Parathyroid adenoma (tissue), 2 donors: Measurements from ENCODE around the gene MXD4.
"Not testable (repeated sequence)": the region's sequence is repeated elsewhere in the genome, so short reads cannot be mapped to it uniquely, and the experiment has no call there.

Experiments used
- H2AFZ ChIP-seq: fragments of 300-600 bp; sonication (generic); one replicate; pipeline ENCODE4 v1.7.0; 2017; ENCODE audit warnings: antibody characterized with exemption, mild to moderate bottlenecking
- H3K27ac ChIP-seq: fragments of 300-600 bp; sonication (generic); one replicate; pipeline ENCODE4 v1.7.0; 2017
- H3K27me3 ChIP-seq: fragments of 300-600 bp; sonication (generic); one replicate; pipeline ENCODE4 v1.7.0; 2017; ENCODE audit warnings: low read length; ENCODE audit not compliant: control insufficient read depth, insufficient read depth
- H3K36me3 ChIP-seq: fragments of 300-600 bp; sonication (generic); one replicate; pipeline ENCODE4 v1.7.0; 2017; ENCODE audit warnings: low read length; ENCODE audit not compliant: control insufficient read depth, insufficient read depth
- H3K4me1 ChIP-seq: fragments of 300-600 bp; sonication (generic); one replicate; pipeline ENCODE4 v1.7.0; 2017; ENCODE audit warnings: control low read depth
- H3K4me2 ChIP-seq: fragments of 300-600 bp; sonication (generic); one replicate; pipeline ENCODE4 v1.7.0; 2017; ENCODE audit warnings: low read length
- H3K4me3 ChIP-seq: fragments of 300-600 bp; sonication (generic); one replicate; pipeline ENCODE4 v1.7.0; 2017; ENCODE audit warnings: low read depth, low read length
- H3K79me2 ChIP-seq: fragments of 300-600 bp; sonication (generic); one replicate; pipeline ENCODE4 v1.7.0; 2017; ENCODE audit warnings: control low read depth
- H3K9ac ChIP-seq: fragments of 300-600 bp; sonication (generic); one replicate; pipeline ENCODE4 v1.7.0; 2017; ENCODE audit warnings: mild to moderate bottlenecking
- H3K9me3 ChIP-seq: fragments of 300-600 bp; sonication (generic); one replicate; pipeline ENCODE4 v1.7.0; 2017; ENCODE audit warnings: low read length; ENCODE audit not compliant: control insufficient read depth
- CTCF ChIP-seq: fragments of 300-600 bp; sonication (generic); IDR thresholded peaks from one replicate; pipeline ENCODE4 v1.7.0; 2017; ENCODE audit warnings: antibody characterized with exemption, mild to moderate bottlenecking
- donor health status: primary hyperparathyroidism.

Gene MXD4

GRCh38 chr4:2275546-2276251 is 13.8 kb upstream of the MXD4 start:
- Histone ChIP-seq H3K27ac (no peak overlapping the region), H3K9me3 (no peaks in the 10 kb centered on the region), H3K27me3 (no peaks in the 10 kb centered on the region), H2AFZ (no peak overlapping the region), H3K79me2 (no peaks in the 10 kb centered on the region), H3K4me1 (no peaks in the 10 kb centered on the region), H3K36me3 (no peaks in the 10 kb centered on the region), H3K4me3 (no peak overlapping the region), H3K9ac (no peak overlapping the region), H3K4me2 (no peak overlapping the region)
- no peak for TF ChIP-seq CTCF

- not testable (repeated sequence) for H3K9me3 ChIP-seq, H3K36me3 ChIP-seq, H3K4me1 ChIP-seq, H3K27ac ChIP-seq, H2AFZ ChIP-seq, H3K4me2 ChIP-seq, H3K9ac ChIP-seq, H3K27me3 ChIP-seq, H3K4me3 ChIP-seq, H3K79me2 ChIP-seq
These were observed 13.1 kb upstream of the MXD4 start for GRCh38 chr4:2275044-2275397.

GRCh38 chr4:2274320-2275043 is 12.6 kb upstream of the MXD4 start:
- H2AFZ ChIP-seq = no peak overlapping the region
- H3K36me3 ChIP-seq = no peaks in the 10 kb centered on the region
- H3K79me2 ChIP-seq = no peaks in the 10 kb centered on the region
- no peaks in the 10 kb centered on the region for H3K4me1 ChIP-seq
- H3K27me3 ChIP-seq = no peaks in the 10 kb centered on the region
- H3K9ac ChIP-seq = no peak overlapping the region
- H3K4me3 ChIP-seq = no peak overlapping the region
- H3K9me3 ChIP-seq = no peaks in the 10 kb centered on the region
- no peak overlapping the region for H3K4me2 ChIP-seq
- TF ChIP-seq CTCF = no peak
- no peak overlapping the region for H3K27ac ChIP-seq

- TF ChIP-seq CTCF = no peak
These were observed 11.9 kb upstream of the MXD4 start for GRCh38 chr4:2273657-2274319.

GRCh38 chr4:2273221-2273620 is 11.3 kb upstream of the MXD4 start:
- Histone ChIP-seq H2AFZ (no peak overlapping the region), H3K4me3 (no peak overlapping the region), H3K4me2 (no peak overlapping the region), H3K9ac (no peak overlapping the region), H3K9me3 (no peaks in the 10 kb centered on the region), H3K79me2 (no peaks in the 10 kb centered on the region), H3K4me1 (no peaks in the 10 kb centered on the region), H3K27me3 (no peaks in the 10 kb centered on the region), H3K36me3 (no peaks in the 10 kb centered on the region), H3K27ac (no peak overlapping the region)
- no peak for TF ChIP-seq CTCF

More at GRCh38 chr4:2273657-2274319, 11.9 kb upstream of the MXD4 start:
- H3K27me3 ChIP-seq = no peaks in the 10 kb centered on the region
- no peak overlapping the region for H2AFZ ChIP-seq
- H3K27ac ChIP-seq = no peak overlapping the region
- H3K36me3 ChIP-seq = no peaks in the 10 kb centered on the region
- no peak overlapping the region for H3K9ac ChIP-seq
- H3K79me2 ChIP-seq = no peaks in the 10 kb centered on the region
- no peak overlapping the region for H3K4me2 ChIP-seq
- H3K4me1 ChIP-seq = no peaks in the 10 kb centered on the region
- H3K9me3 ChIP-seq = no peaks in the 10 kb centered on the region
- no peak overlapping the region for H3K4me3 ChIP-seq
